ENCODE data around the gene NEDD4L.

Gene NEDD4L

DNA sequence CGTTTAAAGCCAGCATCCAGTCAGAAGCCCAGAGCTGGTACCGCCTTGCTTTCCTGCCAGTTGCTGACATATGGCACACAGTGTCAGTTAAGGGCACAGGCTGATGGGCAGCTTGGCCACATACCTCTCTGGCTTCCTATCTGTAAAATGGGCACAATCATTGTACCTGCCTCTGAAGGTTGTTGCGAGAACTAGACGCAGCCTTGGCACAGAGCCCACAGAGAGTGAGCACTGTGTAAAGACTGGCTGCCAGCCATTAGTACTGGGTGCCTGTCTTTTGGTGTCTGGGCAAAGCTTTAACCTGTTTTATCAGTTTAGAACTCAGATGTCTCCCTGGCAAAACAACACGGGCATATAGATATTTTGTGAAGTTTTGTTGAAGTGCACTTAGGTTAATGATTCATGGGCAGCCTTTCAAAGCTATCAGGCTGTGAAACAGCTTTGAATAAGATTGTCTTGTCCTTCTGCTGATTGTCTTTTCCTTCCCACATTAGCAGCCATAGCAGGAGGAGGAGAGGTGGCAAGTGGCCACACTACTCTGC is 269.5 kb downstream of the NEDD4L start:
- no peak for DNase-seq (ENCODE audit: low spot score)

- DNase-seq (ENCODE audit: low spot score): no peak
These were observed 270.3 kb downstream of the NEDD4L start for GRCh38 chr18:58314284-58314683.

- DNase-seq (ENCODE audit: low spot score): no peak
These were observed 271.0 kb downstream of the NEDD4L start for GRCh38 chr18:58315041-58315440.

DNA sequence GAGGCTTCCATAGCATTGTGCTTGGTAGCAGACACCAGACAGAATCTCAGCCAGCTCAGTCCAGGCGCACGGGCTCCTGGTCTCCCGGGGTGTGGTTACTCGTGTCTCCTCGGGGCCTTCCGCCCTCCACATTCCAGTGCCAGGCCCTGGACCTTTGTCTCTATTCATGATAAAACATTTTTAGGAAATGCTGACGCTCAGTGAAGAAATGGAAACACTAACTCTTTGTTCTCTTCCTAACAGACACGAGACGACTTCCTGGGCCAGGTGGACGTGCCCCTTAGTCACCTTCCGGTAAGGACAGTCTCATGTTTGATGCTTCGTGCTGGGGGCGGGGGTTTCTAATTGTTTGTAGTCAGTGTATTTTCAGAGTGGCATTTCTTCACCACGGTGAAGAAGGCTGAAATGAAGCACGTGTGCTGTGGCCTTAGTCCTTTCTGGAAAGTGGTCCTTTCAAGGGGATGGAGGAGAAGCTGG is 271.8 kb downstream of the NEDD4L start:
- no peak for DNase-seq (ENCODE audit: low spot score)

- DNase-seq (ENCODE audit: low spot score): no peak
These were observed 272.6 kb downstream of the NEDD4L start for GRCh38 chr18:58316396-58317342.

- DNase-seq (ENCODE audit: low spot score): no peak
These were observed 275.7 kb downstream of the NEDD4L start for GRCh38 chr18:58319719-58320118.

- DNase-seq (ENCODE audit: low spot score): no peak
These were observed 277.0 kb downstream of the NEDD4L start for GRCh38 chr18:58320907-58321561.

GRCh38 chr18:58321986-58322385 is 278.0 kb downstream of the NEDD4L start:
- DNase-seq (ENCODE audit: low spot score): peak; percentile 43

DNA sequence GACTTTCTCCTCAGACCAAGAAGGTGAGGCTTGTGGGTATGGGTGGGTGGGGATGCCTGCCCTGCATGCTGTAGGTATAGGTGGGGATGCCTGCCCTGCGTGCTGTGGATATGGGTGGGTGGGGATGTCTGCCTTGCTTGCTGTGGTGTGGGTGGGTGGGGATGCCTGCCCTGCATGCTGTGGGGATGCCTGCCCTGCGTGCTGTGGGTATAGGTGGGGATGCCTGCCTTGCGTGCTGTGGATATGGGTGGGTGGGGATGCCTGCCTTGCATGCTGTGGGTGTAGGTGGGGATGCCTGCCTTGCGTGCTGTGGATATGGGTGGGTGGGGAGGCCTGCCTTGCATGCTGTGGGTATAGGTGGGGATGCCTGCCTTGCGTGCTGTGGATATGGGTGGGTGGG is 278.4 kb downstream of the NEDD4L start:
- no peak for DNase-seq (ENCODE audit: low spot score)

- no peak for DNase-seq (ENCODE audit: low spot score)
These were observed 280.1 kb downstream of the NEDD4L start for GRCh38 chr18:58323866-58324762.

GRCh38 chr18:58324824-58325480 is 280.9 kb downstream of the NEDD4L start:
- no peak for DNase-seq (ENCODE audit: low spot score)

- DNase-seq (ENCODE audit: low spot score): no peak
These were observed 281.5 kb downstream of the NEDD4L start for GRCh38 chr18:58325494-58325893.

GRCh38 chr18:58334061-58334460 is 290.0 kb downstream of the NEDD4L start:
- no peak for DNase-seq (ENCODE audit: low spot score)

- DNase-seq (ENCODE audit: low spot score): no peak
These were observed 291.2 kb downstream of the NEDD4L start for GRCh38 chr18:58335223-58335622.

- DNase-seq (ENCODE audit: low spot score): no peak
These were observed 291.8 kb downstream of the NEDD4L start for GRCh38 chr18:58335821-58336220.

GRCh38 chr18:58336605-58337004 is 292.6 kb downstream of the NEDD4L start:
- DNase-seq (ENCODE audit: low spot score): no peak

GRCh38 chr18:58337285-58337684 is 293.3 kb downstream of the NEDD4L start:
- DNase-seq (ENCODE audit: low spot score): no peak

DNA sequence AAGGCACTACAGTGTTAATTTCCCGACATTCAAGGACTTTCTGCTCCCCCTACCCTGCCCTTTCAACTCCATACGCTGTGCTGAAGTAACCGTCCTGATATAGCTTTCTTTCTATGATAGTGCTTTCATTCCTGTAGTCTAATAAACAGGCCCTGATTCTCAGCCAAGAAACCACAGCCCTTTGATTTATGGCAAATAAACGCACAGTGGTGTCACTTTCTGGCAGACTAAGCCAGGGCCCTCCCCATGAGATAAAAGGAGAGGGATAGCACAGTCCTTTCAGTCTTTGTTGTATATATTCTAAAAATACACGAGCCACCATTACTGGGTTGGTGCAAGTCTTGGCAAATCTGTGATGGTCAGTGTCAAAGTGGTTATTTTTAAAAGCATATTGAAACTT is 293.7 kb downstream of the NEDD4L start:
- DNase-seq (ENCODE audit: low spot score): no peak

DNA sequence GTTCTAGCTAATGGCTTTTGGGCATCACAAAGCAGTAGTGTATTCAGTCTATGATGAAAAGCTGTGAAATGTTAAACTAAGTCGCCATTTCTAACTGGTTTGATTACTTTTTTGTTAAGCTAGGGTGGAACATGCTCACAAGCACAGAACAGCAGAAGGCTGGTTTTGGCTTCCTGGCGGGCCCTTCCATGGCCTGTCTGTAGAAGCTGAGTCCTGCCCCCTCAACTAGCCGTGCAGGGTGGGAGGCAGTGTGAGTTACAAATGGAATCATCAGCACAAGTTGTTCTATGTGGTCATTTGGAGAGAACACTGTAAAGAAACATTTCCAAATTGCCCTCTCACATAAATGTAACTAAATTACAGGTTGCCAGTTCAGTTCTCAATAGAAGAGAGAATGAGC is 294.1 kb downstream of the NEDD4L start:
- no peak for DNase-seq (ENCODE audit: low spot score)

GRCh38 chr18:58338961-58339592 is 295.1 kb downstream of the NEDD4L start:
- no peak for DNase-seq (ENCODE audit: low spot score)
